NCI-H1417 (cell line): Measurements from ENCODE around the gene PDPN.

ENCODE experiments used
- DNase-seq, 3 experiments: peaks; one replicate each; lab custom pipeline; 2025; lab: John Stamatoyannopoulos, UW

Gene PDPN

GRCh38 chr1:13577846-13578245 lies 5.8 kb upstream of the PDPN start:
- DNase-seq, result no peak

GRCh38 chr1:13581446-13581845 lies 2.2 kb upstream of the PDPN start:
- no peak for DNase-seq

GRCh38 chr1:13582713-13583443 lies 754 bp upstream of the PDPN start:
- DNase-seq, result no peak

GRCh38 chr1:13583966-13584791 lies 547 bp downstream of the PDPN start:
- DNase-seq, result no peak

GRCh38 chr1:13584876-13585611 lies 1.4 kb downstream of the PDPN start:
- no peak for DNase-seq

GRCh38 chr1:13585612-13585991 lies 2.0 kb downstream of the PDPN start:
- DNase-seq, result no peak

- DNase-seq, result no peak
These were observed 2.4 kb downstream of the PDPN start for GRCh38 chr1:13586001-13586400.

GRCh38 chr1:13587256-13588030 lies 3.8 kb downstream of the PDPN start:
- no peak for DNase-seq

- DNase-seq, result no peak
These were observed 5.5 kb downstream of the PDPN start for GRCh38 chr1:13588946-13589796.

GRCh38 chr1:13590486-13590885 lies 6.9 kb downstream of the PDPN start:
- no peak for DNase-seq

GRCh38 chr1:13593511-13594131 lies 10.0 kb downstream of the PDPN start:
- no peak for DNase-seq

GRCh38 chr1:13595411-13595810 lies 11.8 kb downstream of the PDPN start:
- DNase-seq, result no peak

- no peak for DNase-seq
These were observed 13.5 kb downstream of the PDPN start for GRCh38 chr1:13597166-13597565.

- no peak for DNase-seq
These were observed 17.3 kb downstream of the PDPN start for GRCh38 chr1:13600762-13601453.

GRCh38 chr1:13604176-13604575 lies 20.5 kb downstream of the PDPN start:
- no peak for DNase-seq

GRCh38 chr1:13604721-13605120 lies 21.1 kb downstream of the PDPN start:
- DNase-seq, result no peak

GRCh38 chr1:13605159-13605558 lies 21.5 kb downstream of the PDPN start:
- DNase-seq, result no peak

- no peak for DNase-seq
These were observed 23.4 kb downstream of the PDPN start for GRCh38 chr1:13607002-13607401.

GRCh38 chr1:13616234-13616633 lies 32.6 kb downstream of the PDPN start:
- DNase-seq, result peak in 1 of 3 experiments; percentile 1

- DNase-seq, result no peak
These were observed 33.5 kb downstream of the PDPN start for GRCh38 chr1:13617108-13617507.
